GM23338 (cell line): ENCODE data around the gene ARID3A.

Experiments
- CREB1 ChIP-seq: fragments of 250-450 bp; sonication (Bioruptor Pico); IDR thresholded peaks from 2 replicates; pipeline ENCODE4 v1.5.0; 2020; ENCODE audit warnings: low read depth, mild to moderate bottlenecking, moderate library complexity
- ZNF114 ChIP-seq: fragments of 250-450 bp; sonication (Bioruptor Pico); IDR thresholded peaks from 2 replicates; pipeline ENCODE4 v1.5.0; 2020; ENCODE audit warnings: mild to moderate bottlenecking, moderate library complexity

DNA sequence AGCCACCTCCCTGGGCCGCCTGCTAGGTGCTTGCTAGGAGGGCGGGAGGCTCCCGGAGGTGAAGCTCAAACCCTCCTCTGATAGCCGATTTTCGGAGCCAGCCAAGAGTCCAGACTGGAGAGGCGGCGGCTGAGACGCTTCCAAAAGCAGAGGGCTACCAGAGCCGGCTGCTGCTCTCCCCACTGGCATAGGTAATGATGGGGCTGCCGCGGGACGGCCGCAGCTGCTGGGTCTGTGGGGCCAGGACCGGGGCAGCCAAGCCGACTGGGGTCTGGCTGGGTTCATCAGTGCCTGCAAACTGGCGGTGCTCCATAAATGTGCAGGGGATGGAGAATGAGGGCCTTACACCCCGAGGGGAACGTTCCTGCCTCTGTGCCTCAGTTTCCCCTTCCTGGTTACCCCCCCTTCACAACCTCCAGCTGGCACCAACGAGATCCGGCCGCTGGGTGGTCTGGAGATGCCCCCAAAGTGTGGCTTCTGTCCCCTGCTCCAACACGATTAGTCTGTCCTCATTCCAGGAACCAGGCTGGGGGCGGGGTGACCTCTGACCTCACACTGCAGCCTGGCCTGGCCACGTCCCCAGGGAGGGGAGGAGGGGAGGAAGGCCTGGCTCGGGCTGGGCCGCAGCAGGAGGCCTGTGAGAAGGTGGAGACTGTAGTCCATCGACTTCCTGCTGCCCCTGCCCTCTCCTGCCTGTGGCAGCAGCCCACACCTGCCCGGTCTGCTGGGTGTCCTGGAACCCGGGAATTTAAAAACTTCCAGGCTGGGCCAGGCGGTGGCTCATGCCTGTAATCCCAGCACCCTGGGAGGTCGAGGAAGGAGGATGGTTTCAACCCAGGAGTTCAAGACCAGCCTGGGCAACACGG is 54.5 kb downstream of the ARID3A start:
- TF ChIP-seq ZNF114, result no peak
- TF ChIP-seq CREB1 (CRISPR knock-in tag), result no peak
